Measurements from ENCODE around the gene BDKRB1.

Gene BDKRB1

GRCh38 chr14:96304956-96305355 is 48.9 kb downstream of the BDKRB1 start:
- no peak for TF ChIP-seq EZH2phosphoT487 (IDR thresholded peaks at IDR 0.05; ENCODE audit: borderline replicate concordance, low read length)
- TF ChIP-seq CTCF (IDR thresholded peaks at IDR 0.05; ENCODE audit: low read depth, low read length, poor library complexity, severe bottlenecking) = peak; percentile 26
- no peaks in the 10 kb centered on the region for H3K9me2 ChIP-seq (replicated peaks; ENCODE audit: control insufficient read depth, low read length)

GRCh38 chr14:96307434-96307833 is 51.4 kb downstream of the BDKRB1 start:
- Histone ChIP-seq H3F3A (ENCODE audit: control insufficient read depth, insufficient read depth) (no peaks in the 10 kb centered on the region), H3K36me3 (ENCODE audit: control insufficient read depth, low read length) (peaks cover 57% of the 10 kb centered on the region), H3K79me2 (ENCODE audit: control insufficient read depth, low read length) (no peaks in the 10 kb centered on the region), H3K27ac (ENCODE audit: low read depth, low read length) (no peak overlapping the region), H3K27me3 (ENCODE audit: control insufficient read depth, low read length) (no peaks in the 10 kb centered on the region), H3K9me3 (ENCODE audit: control insufficient read depth, insufficient read depth, low read length) (no peaks in the 10 kb centered on the region), H4K20me1 (ENCODE audit: control insufficient read depth, insufficient read depth, low read depth, low read length) (no peaks in the 10 kb centered on the region), H3K4me3 (ENCODE audit: low read length) (no peak overlapping the region), H3K9me2 (replicated peaks; ENCODE audit: control insufficient read depth, low read length) (no peaks in the 10 kb centered on the region), H3K4me2 (ENCODE audit: low read length) (no peak overlapping the region), H3K4me1 (ENCODE audit: control insufficient read depth, low read length) (no peaks in the 10 kb centered on the region)
- TF ChIP-seq EZH2phosphoT487 (IDR thresholded peaks at IDR 0.05; ENCODE audit: borderline replicate concordance, low read length) (no peak), CTCF (IDR thresholded peaks at IDR 0.05; ENCODE audit: low read depth, low read length, poor library complexity, severe bottlenecking) (no peak)

More at GRCh38 chr14:96304956-96305355, 48.9 kb downstream of the BDKRB1 start:
- no peak overlapping the region for H3K27ac ChIP-seq (ENCODE audit: low read depth, low read length)
- no peaks in the 10 kb centered on the region for H3K79me2 ChIP-seq (ENCODE audit: control insufficient read depth, low read length)
- H3K27me3 ChIP-seq (ENCODE audit: control insufficient read depth, low read length) = no peaks in the 10 kb centered on the region
- no peaks in the 10 kb centered on the region for H3K9me3 ChIP-seq (ENCODE audit: control insufficient read depth, insufficient read depth, low read length)
- peaks cover 47% of the 10 kb centered on the region for H3K36me3 ChIP-seq (ENCODE audit: control insufficient read depth, low read length)
- H3F3A ChIP-seq (ENCODE audit: control insufficient read depth, insufficient read depth) = no peaks in the 10 kb centered on the region
- H3K4me1 ChIP-seq (ENCODE audit: control insufficient read depth, low read length) = no peaks in the 10 kb centered on the region
- H4K20me1 ChIP-seq (ENCODE audit: control insufficient read depth, insufficient read depth, low read depth, low read length) = no peaks in the 10 kb centered on the region
- no peak overlapping the region for H3K4me3 ChIP-seq (ENCODE audit: low read length)
- H3K4me2 ChIP-seq (ENCODE audit: low read length) = no peak overlapping the region

- no peaks in the 10 kb centered on the region for H3K79me2 ChIP-seq (ENCODE audit: control insufficient read depth, low read length)
- peaks cover 50% of the 10 kb centered on the region for H3K36me3 ChIP-seq (ENCODE audit: control insufficient read depth, low read length)
- H3K9me3 ChIP-seq (ENCODE audit: control insufficient read depth, insufficient read depth, low read length) = no peaks in the 10 kb centered on the region
- H3K4me1 ChIP-seq (ENCODE audit: control insufficient read depth, low read length) = no peaks in the 10 kb centered on the region
- H3K4me2 ChIP-seq (ENCODE audit: low read length) = no peak overlapping the region
- no peak overlapping the region for H3K4me3 ChIP-seq (ENCODE audit: low read length)
- no peak overlapping the region for H3K27ac ChIP-seq (ENCODE audit: low read depth, low read length)
- H3K27me3 ChIP-seq (ENCODE audit: control insufficient read depth, low read length) = no peaks in the 10 kb centered on the region
- TF ChIP-seq CTCF (IDR thresholded peaks at IDR 0.05; ENCODE audit: low read depth, low read length, poor library complexity, severe bottlenecking) (no peak), EZH2phosphoT487 (IDR thresholded peaks at IDR 0.05; ENCODE audit: borderline replicate concordance, low read length) (no peak)
- H4K20me1 ChIP-seq (ENCODE audit: control insufficient read depth, insufficient read depth, low read depth, low read length) = no peaks in the 10 kb centered on the region
- no peaks in the 10 kb centered on the region for H3K9me2 ChIP-seq (replicated peaks; ENCODE audit: control insufficient read depth, low read length)
- no peaks in the 10 kb centered on the region for H3F3A ChIP-seq (ENCODE audit: control insufficient read depth, insufficient read depth)
These were observed 53.3 kb downstream of the BDKRB1 start for GRCh38 chr14:96309133-96309895.

All from DOHH2 (cell line).